ENCODE measurements around the gene A1BG.

DNA sequence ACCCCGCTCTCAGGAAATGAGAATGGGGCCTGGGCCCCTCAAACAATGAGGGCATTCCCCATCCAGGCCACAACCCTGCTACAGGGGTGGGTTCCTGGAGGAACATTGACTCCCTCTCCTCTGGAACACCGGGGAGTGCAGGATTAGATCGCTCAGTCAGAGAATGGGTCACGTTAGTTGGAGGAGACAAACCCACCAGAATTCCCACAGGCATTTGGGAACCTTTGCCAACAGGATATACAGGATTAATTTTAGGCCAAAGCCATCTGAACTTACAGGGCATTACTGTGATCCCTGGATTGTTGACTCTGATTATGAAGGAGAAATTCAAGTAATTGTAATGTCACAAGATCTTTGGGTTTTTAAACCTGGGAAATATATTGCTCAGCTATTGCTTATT lies 45.6 kb downstream of the A1BG start:
- TF ChIP-seq POLR2A (IDR thresholded peaks at IDR 0.05; ENCODE audit: low read depth, low read length) (no peak), TAF1 (IDR thresholded peaks at IDR 0.05; ENCODE audit: borderline replicate concordance, low read depth, low read length) (no peak)
